ENCODE measurements around the gene PIN4.
"Not testable (repeated sequence)": the region's sequence is repeated elsewhere in the genome, so short reads cannot be mapped to it uniquely, and the experiment has no call there.

The PIN4 gene

DNA sequence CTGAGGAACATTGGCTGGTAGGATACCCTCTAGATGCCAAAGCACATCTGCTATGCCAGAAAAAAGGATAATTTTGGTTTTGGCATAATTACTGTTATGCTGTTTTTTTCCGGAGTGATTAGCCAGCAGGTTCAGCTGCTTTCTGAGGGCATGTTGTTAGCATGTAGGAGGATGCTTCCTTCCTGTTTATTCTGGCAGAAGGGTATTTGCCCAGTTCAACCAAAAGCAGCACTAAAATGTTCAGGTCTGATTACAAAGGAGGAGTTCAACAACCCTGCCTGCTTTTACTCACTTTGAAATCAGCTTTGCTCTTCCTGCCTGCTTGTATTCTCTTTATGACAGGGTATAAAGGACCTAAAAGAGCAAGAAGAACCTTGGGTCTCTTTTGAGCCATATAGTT, 35.4 kb downstream of the PIN4 start:
- H3K36me3 ChIP-seq (ENCODE audit: low read length): no peaks in the 10 kb centered on the region
- no peak overlapping the region for H3K9ac ChIP-seq (ENCODE audit: low read length)
- H3K9me2 ChIP-seq (replicated peaks; ENCODE audit: insufficient read depth, low read length): no peaks in the 10 kb centered on the region
- peaks cover 22% of the 10 kb centered on the region; the same call in 1 of the 2 replicates for H3K79me2 ChIP-seq (ENCODE audit: insufficient read depth, low read length)
- no peak overlapping the region for H3K4me2 ChIP-seq (ENCODE audit: low read depth, low read length, poor library complexity, severe bottlenecking)
- H3F3A ChIP-seq (ENCODE audit: insufficient read depth): no peaks in the 10 kb centered on the region
- H3K4me3 ChIP-seq (ENCODE audit: insufficient read depth, low read length, poor library complexity, severe bottlenecking): no peak overlapping the region
- H2AFZ ChIP-seq (ENCODE audit: low read depth, low read length, severe bottlenecking): no peak overlapping the region
- H3K27ac ChIP-seq (ENCODE audit: low read depth, low read length): no peak overlapping the region
- no peaks in the 10 kb centered on the region for H3K9me3 ChIP-seq (ENCODE audit: insufficient read depth, low read length)
- H4K20me1 ChIP-seq (ENCODE audit: low read depth, low read length): no peaks in the 10 kb centered on the region
- no peak for TF ChIP-seq EZH2phosphoT487 (conservative IDR thresholded peaks at IDR 0.05; ENCODE audit: low read length)
- TF ChIP-seq, protein P1, sequence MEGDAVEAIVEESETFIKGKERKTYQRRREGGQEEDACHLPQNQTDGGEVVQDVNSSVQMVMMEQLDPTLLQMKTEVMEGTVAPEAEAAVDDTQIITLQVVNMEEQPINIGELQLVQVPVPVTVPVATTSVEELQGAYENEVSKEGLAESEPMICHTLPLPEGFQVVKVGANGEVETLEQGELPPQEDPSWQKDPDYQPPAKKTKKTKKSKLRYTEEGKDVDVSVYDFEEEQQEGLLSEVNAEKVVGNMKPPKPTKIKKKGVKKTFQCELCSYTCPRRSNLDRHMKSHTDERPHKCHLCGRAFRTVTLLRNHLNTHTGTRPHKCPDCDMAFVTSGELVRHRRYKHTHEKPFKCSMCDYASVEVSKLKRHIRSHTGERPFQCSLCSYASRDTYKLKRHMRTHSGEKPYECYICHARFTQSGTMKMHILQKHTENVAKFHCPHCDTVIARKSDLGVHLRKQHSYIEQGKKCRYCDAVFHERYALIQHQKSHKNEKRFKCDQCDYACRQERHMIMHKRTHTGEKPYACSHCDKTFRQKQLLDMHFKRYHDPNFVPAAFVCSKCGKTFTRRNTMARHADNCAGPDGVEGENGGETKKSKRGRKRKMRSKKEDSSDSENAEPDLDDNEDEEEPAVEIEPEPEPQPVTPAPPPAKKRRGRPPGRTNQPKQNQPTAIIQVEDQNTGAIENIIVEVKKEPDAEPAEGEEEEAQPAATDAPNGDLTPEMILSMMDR (IDR thresholded peaks at IDR 0.05; ENCODE audit: insufficient read depth, low read length, poor library complexity, severe bottlenecking): no peak
- no peaks in the 10 kb centered on the region for H3K27me3 ChIP-seq (ENCODE audit: low read length)

- H3K4me3 ChIP-seq (ENCODE audit: insufficient read depth, low read length, poor library complexity, severe bottlenecking); H3K9ac ChIP-seq (ENCODE audit: low read length); H3K9me3 ChIP-seq (ENCODE audit: insufficient read depth, low read length); H3K9me2 ChIP-seq (replicated peaks; ENCODE audit: insufficient read depth, low read length); H3F3A ChIP-seq (ENCODE audit: insufficient read depth); H3K27ac ChIP-seq (ENCODE audit: low read depth, low read length); H3K27me3 ChIP-seq (ENCODE audit: low read length); H3K36me3 ChIP-seq (ENCODE audit: low read length); H3K4me2 ChIP-seq (ENCODE audit: low read depth, low read length, poor library complexity, severe bottlenecking); H4K20me1 ChIP-seq (ENCODE audit: low read depth, low read length); H2AFZ ChIP-seq (ENCODE audit: low read depth, low read length, severe bottlenecking): not testable (repeated sequence)
- H3K79me2 ChIP-seq (ENCODE audit: insufficient read depth, low read length): peaks cover 42% of the 10 kb centered on the region
These were observed 38.8 kb downstream of the PIN4 start for GRCh38 chrX:72220375-72220774.

GRCh38 chrX:72230290-72230689, 48.7 kb downstream of the PIN4 start:
- H3K9ac ChIP-seq (ENCODE audit: low read length): no peak overlapping the region
- H3K4me2 ChIP-seq (ENCODE audit: low read depth, low read length, poor library complexity, severe bottlenecking): no peak overlapping the region
- no peaks in the 10 kb centered on the region for H3K9me2 ChIP-seq (replicated peaks; ENCODE audit: insufficient read depth, low read length)
- H3K27ac ChIP-seq (ENCODE audit: low read depth, low read length): no peak overlapping the region
- H3K36me3 ChIP-seq (ENCODE audit: low read length): no peaks in the 10 kb centered on the region
- no peaks in the 10 kb centered on the region for H4K20me1 ChIP-seq (ENCODE audit: low read depth, low read length)
- TF ChIP-seq, protein P1 (IDR thresholded peaks at IDR 0.05; ENCODE audit: insufficient read depth, low read length, poor library complexity, severe bottlenecking): no peak
- TF ChIP-seq EZH2phosphoT487 (conservative IDR thresholded peaks at IDR 0.05; ENCODE audit: low read length): no peak
- no peak overlapping the region for H2AFZ ChIP-seq (ENCODE audit: low read depth, low read length, severe bottlenecking)
- no peak overlapping the region for H3K4me3 ChIP-seq (ENCODE audit: insufficient read depth, low read length, poor library complexity, severe bottlenecking)
- peaks cover 66% of the 10 kb centered on the region for H3K79me2 ChIP-seq (ENCODE audit: insufficient read depth, low read length)
- no peaks in the 10 kb centered on the region for H3K27me3 ChIP-seq (ENCODE audit: low read length)
- no peaks in the 10 kb centered on the region for H3F3A ChIP-seq (ENCODE audit: insufficient read depth)
- H3K9me3 ChIP-seq (ENCODE audit: insufficient read depth, low read length): no peaks in the 10 kb centered on the region

GRCh38 chrX:72236841-72237240, 55.3 kb downstream of the PIN4 start:
- no peak overlapping the region for H3K4me2 ChIP-seq (ENCODE audit: low read depth, low read length, poor library complexity, severe bottlenecking)

More at GRCh38 chrX:72236841-72237240, 55.3 kb downstream of the PIN4 start:
- Histone ChIP-seq H3F3A (ENCODE audit: insufficient read depth) (no peaks in the 10 kb centered on the region), H3K79me2 (ENCODE audit: insufficient read depth, low read length) (peaks cover 45% of the 10 kb centered on the region), H3K9me2 (replicated peaks; ENCODE audit: insufficient read depth, low read length) (no peaks in the 10 kb centered on the region), H3K36me3 (ENCODE audit: low read length) (no peaks in the 10 kb centered on the region), H3K9ac (ENCODE audit: low read length) (no peak overlapping the region), H3K9me3 (ENCODE audit: insufficient read depth, low read length) (no peaks in the 10 kb centered on the region), H3K4me3 (ENCODE audit: insufficient read depth, low read length, poor library complexity, severe bottlenecking) (no peak overlapping the region), H2AFZ (ENCODE audit: low read depth, low read length, severe bottlenecking) (no peak overlapping the region), H3K27me3 (ENCODE audit: low read length) (no peaks in the 10 kb centered on the region), H4K20me1 (ENCODE audit: low read depth, low read length) (no peaks in the 10 kb centered on the region), H3K27ac (ENCODE audit: low read depth, low read length) (no peak overlapping the region)
- TF ChIP-seq EZH2phosphoT487 (conservative IDR thresholded peaks at IDR 0.05; ENCODE audit: low read length): no peak
- TF ChIP-seq, protein P1 (IDR thresholded peaks at IDR 0.05; ENCODE audit: insufficient read depth, low read length, poor library complexity, severe bottlenecking): no peak
